CD4-positive, alpha-beta T cell (primary cell): ENCODE data around the gene TLCD5. TPM values are rescaled to one million over a fixed set of nuclear protein-coding genes. Genes with fewer than 3 reads are reported as not detected.

Experiments used
- ATAC-seq: fragments of 200-7000 bp; cut with Tn5 transposase; one replicate; pipeline ENCODE4 v1.10.0; 2022; ENCODE audit warnings: mild to moderate bottlenecking; ENCODE audit not compliant: poor library complexity
- CTCF ChIA-PET: fragments of 350-600 bp; sonication (Branson Sonifier 250); formaldehyde crosslinking; loops from one replicate; lab custom pipeline; 2021; ENCODE audit warnings: antibody characterized with exemption, inconsistent platforms; lab: Charles Lee
- POLR2A ChIA-PET: fragments of 350-600 bp; sonication (Branson Sonifier 250); formaldehyde crosslinking; loops from one replicate; lab custom pipeline; 2021; ENCODE audit warnings: antibody characterized with exemption, inconsistent platforms; lab: Charles Lee
- DNase-seq, 14 experiments: peaks; one replicate each; pipeline ENCODE4 v3.0.0-alpha.2; 2013 to 2020; ENCODE audit warnings: mixed read lengths in 2 of 14
- H3K27ac ChIP-seq, 2 donors: one replicate each; pipeline versions ENCODE4 v1.5.1 to v1.7.0; 2013; ENCODE audit warnings: low read length in 2 of 2, low read depth in 1 of 2, mild to moderate bottlenecking in 1 of 2
- H3K27me3 ChIP-seq, 2 experiments: 1 replicate in 1 of 2; 2 replicates in 1 of 2; pipeline versions ENCODE4 v1.6.1 to v1.7.0; 2013; ENCODE audit warnings: low read length in 2 of 2, control low read depth in 1 of 2, mild to moderate bottlenecking in 1 of 2, moderate library complexity in 1 of 2; ENCODE audit not compliant: insufficient read depth in 2 of 2, control insufficient read depth in 1 of 2
- H3K36me3 ChIP-seq: one replicate; pipeline ENCODE4 v1.6.1; 2013; ENCODE audit warnings: low read length, control low read depth; ENCODE audit not compliant: insufficient read depth
- H3K4me1 ChIP-seq: one replicate; pipeline ENCODE4 v1.6.1; 2013; ENCODE audit warnings: low read length, control low read depth; ENCODE audit not compliant: insufficient read depth
- H3K4me3 ChIP-seq: one replicate; pipeline ENCODE4 v1.5.1; 2013; ENCODE audit warnings: mild to moderate bottlenecking, low read length, moderate library complexity
- H3K9me3 ChIP-seq, 2 experiments: 1 replicate in 1 of 2; 2 replicates in 1 of 2; pipeline versions ENCODE4 v1.6.1 to v1.7.0; 2013; ENCODE audit warnings: low read length in 2 of 2, mild to moderate bottlenecking in 2 of 2, control low read depth in 1 of 2, moderate library complexity in 1 of 2; ENCODE audit not compliant: control insufficient read depth in 1 of 2, insufficient read depth in 1 of 2
- H3K27ac Mint-ChIP-seq: one replicate; pipeline ENCODE4 v1.8.0; 2020; ENCODE audit warnings: mixed read lengths
- H3K27me3 Mint-ChIP-seq: one replicate; pipeline ENCODE4 v1.8.0; 2021; ENCODE audit warnings: mixed read lengths
- H3K36me3 Mint-ChIP-seq: one replicate; pipeline ENCODE4 v1.8.0; 2021; ENCODE audit warnings: low read depth, mixed read lengths
- H3K4me1 Mint-ChIP-seq: one replicate; pipeline ENCODE4 v1.8.0; 2021; ENCODE audit warnings: low read depth, mixed read lengths
- H3K4me3 Mint-ChIP-seq: one replicate; pipeline ENCODE4 v1.8.0; 2020; ENCODE audit warnings: mild to moderate bottlenecking, mixed read lengths
- H3K9me3 Mint-ChIP-seq: one replicate; pipeline ENCODE4 v1.8.0; 2020; ENCODE audit warnings: mixed read lengths
- CTCF ChIP-seq: fragments of 200-600 bp; IDR thresholded peaks from one replicate; pipeline ENCODE4 v1.8.0; 2022; ENCODE audit warnings: antibody characterized with exemption, mild to moderate bottlenecking
- intact Hi-C, 2 experiments: fragments of 100-400 bp; cut with DNase I in 1 of 2; cut with micrococcal nuclease in 1 of 2; formaldehyde crosslinking; loops; one replicate each; pipeline versions ENCODE4 v1.15.1 to v1.9.0; 2023 to 2025; cut with DNase I, micrococcal nuclease
- total RNA-seq, 174 experiments: library from RNA in 2 of 174; stranded (reverse) in 2 of 174; gene quantifications; one replicate each; pipeline ENCODE4 v1.2.3 and lab custom pipeline; 2021 to 2026

Gene TLCD5
- total RNA-seq, 2 experiments from 2014 or later = not detected

- Histone ChIP-seq H3K9me3 (no peaks in the 10 kb centered on the region), H3K27ac (no peak overlapping the region), H3K4me3 (no peak overlapping the region), H3K4me1 (peaks cover 9% of the 10 kb centered on the region), H3K36me3 (no peaks in the 10 kb centered on the region), H3K27me3 (peaks cover 32 to 54% of the 10 kb centered on the region in 2 experiments)
- peaks cover 25% of the 10 kb centered on the region for H3K4me1 Mint-ChIP-seq
- intact Hi-C loops = no loop called here
- H3K27ac Mint-ChIP-seq = no peak overlapping the region
- peaks cover 76% of the 10 kb centered on the region for H3K27me3 Mint-ChIP-seq
- CTCF ChIA-PET = no interaction called here
- no peaks in the 10 kb centered on the region for H3K9me3 Mint-ChIP-seq
- H3K36me3 Mint-ChIP-seq = no peaks in the 10 kb centered on the region
- ATAC-seq (no peak), DNase-seq (no peak)
- H3K4me3 Mint-ChIP-seq = no peak overlapping the region
- no peak for TF ChIP-seq CTCF
- POLR2A ChIA-PET = no interaction called here
Measured at GRCh38 chr11:120329556-120329955, 4.5 kb downstream of the TLCD5 start.

- Mint-ChIP-seq H3K27me3 (peaks cover 75% of the 10 kb centered on the region), H3K4me1 (peaks cover 24% of the 10 kb centered on the region), H3K36me3 (no peaks in the 10 kb centered on the region), H3K27ac (no peak overlapping the region), H3K9me3 (no peaks in the 10 kb centered on the region), H3K4me3 (no peak overlapping the region)
- peaks cover 7% of the 10 kb centered on the region for H3K4me1 ChIP-seq
- DNase-seq (no peak), ATAC-seq (no peak)
- ChIA-PET CTCF (no interaction called here), POLR2A (no interaction called here)
- H3K9me3 ChIP-seq = no peaks in the 10 kb centered on the region
- no peak for TF ChIP-seq CTCF
- no peaks in the 10 kb centered on the region for H3K36me3 ChIP-seq
- H3K27me3 ChIP-seq = peaks cover 28 to 49% of the 10 kb centered on the region in 2 experiments
- no peak overlapping the region for H3K27ac ChIP-seq
- H3K4me3 ChIP-seq = no peak overlapping the region
- intact Hi-C loops = loop anchor here (5.0 to 10.0 kb wide), 3 partner anchors 182 to 782 kb away; partner anchors contain the start of gene GRIK4 (in 1 of the 2)
Measured at GRCh38 chr11:120330045-120330444, 4.9 kb downstream of the TLCD5 start.

DNA sequence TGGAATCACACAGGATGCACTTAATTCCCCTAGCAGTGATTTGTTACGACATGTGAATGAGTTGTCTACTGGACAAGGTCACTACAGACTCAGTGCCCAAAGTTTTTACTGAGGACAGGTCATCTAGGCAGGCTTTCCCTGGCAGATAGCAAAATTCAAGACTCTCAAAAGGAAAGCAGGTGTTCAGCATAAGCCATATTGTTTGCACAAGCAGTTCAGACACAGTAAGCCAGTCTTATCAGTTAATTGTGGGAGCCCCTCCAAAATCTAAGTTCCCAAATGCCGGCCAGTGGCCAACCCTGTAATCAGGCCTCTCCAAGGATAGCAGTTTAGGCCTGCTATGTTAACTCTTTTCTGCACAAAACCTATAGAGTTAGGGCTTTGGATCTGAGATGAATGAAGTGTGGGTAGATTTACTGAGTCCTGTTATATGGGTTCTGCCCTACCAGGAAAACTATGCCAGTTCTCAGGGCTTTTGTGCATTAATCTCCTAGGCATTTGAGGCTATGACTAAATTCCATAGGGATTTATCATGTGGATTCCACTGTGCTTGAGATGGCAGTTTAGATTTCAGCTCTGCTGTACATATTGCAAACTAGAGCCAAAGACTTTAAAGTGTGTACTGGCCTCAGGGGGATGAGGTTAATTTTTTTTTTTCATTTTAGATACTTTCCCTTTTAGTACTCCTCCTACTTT is 6.3 kb downstream of the TLCD5 start:
- H3K4me1 ChIP-seq = peaks cover 12% of the 10 kb centered on the region
- intact Hi-C loops = loop anchor here (5.0 to 10.0 kb wide), 3 partner anchors 181 to 781 kb away; partner anchors contain the start of gene GRIK4 (in 1 of the 2)
- TF ChIP-seq CTCF = no peak
- no peak overlapping the region for H3K4me3 Mint-ChIP-seq
- peaks cover 18 to 35% of the 10 kb centered on the region in 2 experiments for H3K27me3 ChIP-seq
- ChIA-PET POLR2A (no interaction called here), CTCF (no interaction called here)
- H3K9me3 Mint-ChIP-seq = no peaks in the 10 kb centered on the region
- peaks cover 67% of the 10 kb centered on the region for H3K27me3 Mint-ChIP-seq
- H3K27ac Mint-ChIP-seq = no peak overlapping the region
- no peaks in the 10 kb centered on the region for H3K36me3 ChIP-seq
- ATAC-seq (no peak), DNase-seq (no peak)
- H3K36me3 Mint-ChIP-seq = no peaks in the 10 kb centered on the region
- peaks cover 18% of the 10 kb centered on the region for H3K4me1 Mint-ChIP-seq
- no peak overlapping the region for H3K4me3 ChIP-seq
- H3K27ac ChIP-seq = no peak overlapping the region
- peaks cover 0 to 4% of the 10 kb centered on the region in 2 experiments for H3K9me3 ChIP-seq
